SK-N-DZ (cell line): Measurements from ENCODE around the gene BLVRA.

Experiments
- DNase-seq: peaks from one replicate; pipeline ENCODE4 v3.0.0-alpha.2; 2015; ENCODE audit warnings: low spot score

BLVRA gene

GRCh38 chr7:43856316-43856715 lies 97.8 kb downstream of the BLVRA start:
- DNase-seq, result no peak
